Breast epithelium (tissue), 4 donors: ENCODE results near the gene SLC30A3. TPM values are rescaled to one million over a fixed set of nuclear protein-coding genes. Genes with fewer than 3 reads are reported as not detected.

ENCODE experiments used
- DNase-seq, 2 donors: peaks; one replicate each; pipeline ENCODE4 v3.0.0-alpha.2; 2019; ENCODE audit warnings: low spot score in 2 of 2
- H3K27ac ChIP-seq, 2 donors: fragments of 200-600 bp; sonication (generic) in 1 of 2; one replicate each; pipeline ENCODE4 v1.5.1; 2016 to 2019; ENCODE audit warnings: mild to moderate bottlenecking in 1 of 2
- H3K27me3 ChIP-seq, 2 donors: fragments of 200-600 bp; sonication (generic) in 1 of 2; one replicate each; pipeline versions ENCODE4 v1.5.1 to v1.6.0; 2017 to 2019; ENCODE audit warnings: control low read depth in 1 of 2, mild to moderate bottlenecking in 1 of 2
- H3K36me3 ChIP-seq: fragments of 200-600 bp; one replicate; pipeline ENCODE4 v1.5.1; 2019
- H3K4me1 ChIP-seq, 2 donors: fragments of 200-600 bp; sonication (generic); one replicate each; pipeline ENCODE4 v1.5.1; 2016 to 2019; ENCODE audit warnings: control low read depth in 1 of 2
- H3K4me3 ChIP-seq, 3 donors: fragments of 200-600 bp; sonication (generic); 1 replicate in 2 of 3; 2 replicates in 1 of 3; pipeline ENCODE4 v1.5.1; 2016 to 2019; ENCODE audit warnings: mild to moderate bottlenecking in 3 of 3, moderate library complexity in 2 of 3
- H3K9me3 ChIP-seq, 2 donors: fragments of 200-600 bp; sonication (generic) in 1 of 2; one replicate each; pipeline ENCODE4 v1.5.1; 2016 to 2019; ENCODE audit warnings: control low read depth in 1 of 2
- POLR2A ChIP-seq: fragments of 450-650 bp; IDR thresholded peaks from one replicate; pipeline ENCODE4 v1.6.1; 2016; ENCODE audit warnings: antibody characterized with exemption, mild to moderate bottlenecking, moderate library complexity
- POLR2AphosphoS5 ChIP-seq, 3 donors: sonication (generic); formaldehyde crosslinking; IDR thresholded peaks; one replicate each; pipeline ENCODE4 v1.6.1; 2017; ENCODE audit warnings: antibody characterized with exemption in 3 of 3
- intact Hi-C: fragments of 100-400 bp; cut with DNase I; formaldehyde crosslinking; loops from one replicate; pipeline ENCODE4 v1.15.1; 2023; ENCODE audit warnings: low total_unique reads
- total RNA-seq, 3 donors: library from RNA; depleted of rRNA; stranded (reverse); fragments of >200 nt; gene quantifications; one replicate each; pipeline ENCODE4 v1.1.0, GENCODE V29; 2016
- TF ChIP-seq, protein P1 (sequence below), 3 donors: fragments of 450-650 bp; IDR thresholded peaks; one replicate each; pipeline ENCODE4 v1.5.1; 2016 to 2017; ENCODE audit warnings: antibody characterized with exemption in 3 of 3, mild to moderate bottlenecking in 3 of 3, moderate library complexity in 3 of 3

Gene SLC30A3
- total RNA-seq, 3 donors from 2014 or later = 0.33 TPM; not detected in 2

DNA sequence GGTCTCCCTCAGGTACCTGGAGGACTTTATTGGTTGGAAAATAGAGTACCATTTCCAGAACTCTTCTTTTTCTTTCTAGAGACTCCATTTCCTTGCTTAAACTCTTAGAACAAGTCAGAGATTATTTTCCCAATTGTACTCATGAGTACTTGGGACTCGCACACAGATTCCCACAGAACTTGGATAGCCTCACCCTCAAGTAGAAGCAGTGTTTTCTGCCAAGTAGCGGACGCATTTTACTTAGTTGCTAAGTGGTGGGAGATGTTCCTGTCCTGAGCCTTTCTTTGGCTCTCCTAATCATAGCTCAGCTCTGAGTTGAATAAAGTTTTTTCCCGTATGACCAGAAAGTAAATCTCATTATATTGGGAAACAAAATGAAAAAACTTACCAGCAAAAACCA is 17.2 kb downstream of the SLC30A3 start:
- peaks cover 0 to 6% of the 10 kb centered on the region in 2 donors for H3K27me3 ChIP-seq
- no peaks in the 10 kb centered on the region for H3K4me1 ChIP-seq
- no peak for DNase-seq
- H3K9me3 ChIP-seq = no peaks in the 10 kb centered on the region
- peaks cover 7% of the 10 kb centered on the region for H3K36me3 ChIP-seq
- intact Hi-C loops = no loop called here
- no peak overlapping the region for H3K27ac ChIP-seq
- H3K4me3 ChIP-seq = no peak overlapping the region
- TF ChIP-seq POLR2AphosphoS5 (IDR thresholded peaks at IDR 0.05) (no peak), POLR2A (no peak)
- TF ChIP-seq, protein P1, sequence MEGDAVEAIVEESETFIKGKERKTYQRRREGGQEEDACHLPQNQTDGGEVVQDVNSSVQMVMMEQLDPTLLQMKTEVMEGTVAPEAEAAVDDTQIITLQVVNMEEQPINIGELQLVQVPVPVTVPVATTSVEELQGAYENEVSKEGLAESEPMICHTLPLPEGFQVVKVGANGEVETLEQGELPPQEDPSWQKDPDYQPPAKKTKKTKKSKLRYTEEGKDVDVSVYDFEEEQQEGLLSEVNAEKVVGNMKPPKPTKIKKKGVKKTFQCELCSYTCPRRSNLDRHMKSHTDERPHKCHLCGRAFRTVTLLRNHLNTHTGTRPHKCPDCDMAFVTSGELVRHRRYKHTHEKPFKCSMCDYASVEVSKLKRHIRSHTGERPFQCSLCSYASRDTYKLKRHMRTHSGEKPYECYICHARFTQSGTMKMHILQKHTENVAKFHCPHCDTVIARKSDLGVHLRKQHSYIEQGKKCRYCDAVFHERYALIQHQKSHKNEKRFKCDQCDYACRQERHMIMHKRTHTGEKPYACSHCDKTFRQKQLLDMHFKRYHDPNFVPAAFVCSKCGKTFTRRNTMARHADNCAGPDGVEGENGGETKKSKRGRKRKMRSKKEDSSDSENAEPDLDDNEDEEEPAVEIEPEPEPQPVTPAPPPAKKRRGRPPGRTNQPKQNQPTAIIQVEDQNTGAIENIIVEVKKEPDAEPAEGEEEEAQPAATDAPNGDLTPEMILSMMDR (IDR thresholded peaks at IDR 0.05) = no peak

DNA sequence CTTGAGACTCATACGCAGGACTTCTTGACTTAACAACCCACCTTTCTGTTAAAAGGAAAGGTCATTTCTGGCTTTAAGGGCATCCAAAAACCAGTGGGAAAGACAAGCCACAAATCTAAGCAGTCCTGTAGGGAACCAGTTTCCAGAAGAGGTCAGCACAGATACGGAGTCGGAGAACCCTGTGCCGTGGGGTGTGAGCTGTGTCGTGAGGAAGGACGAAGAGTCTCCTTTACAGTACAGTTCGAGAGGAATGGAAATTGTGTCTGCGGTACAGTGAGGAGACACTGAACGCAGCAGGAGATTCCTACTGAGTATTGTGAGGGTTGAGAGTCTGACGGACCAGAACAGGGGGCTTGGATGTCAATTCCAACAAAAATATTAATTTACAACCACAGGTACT is 17.7 kb downstream of the SLC30A3 start:
- TF ChIP-seq POLR2A (no peak), POLR2AphosphoS5 (IDR thresholded peaks at IDR 0.05) (no peak)
- TF ChIP-seq, protein P1 (IDR thresholded peaks at IDR 0.05) = no peak
- H3K27ac ChIP-seq = no peak overlapping the region
- no peaks in the 10 kb centered on the region for H3K4me1 ChIP-seq
- peaks cover 7% of the 10 kb centered on the region for H3K36me3 ChIP-seq
- no peak overlapping the region for H3K4me3 ChIP-seq
- intact Hi-C loops = no loop called here
- H3K27me3 ChIP-seq = peaks cover 0 to under 1% of the 10 kb centered on the region in 2 donors
- DNase-seq = no peak
- H3K9me3 ChIP-seq = no peaks in the 10 kb centered on the region

DNA sequence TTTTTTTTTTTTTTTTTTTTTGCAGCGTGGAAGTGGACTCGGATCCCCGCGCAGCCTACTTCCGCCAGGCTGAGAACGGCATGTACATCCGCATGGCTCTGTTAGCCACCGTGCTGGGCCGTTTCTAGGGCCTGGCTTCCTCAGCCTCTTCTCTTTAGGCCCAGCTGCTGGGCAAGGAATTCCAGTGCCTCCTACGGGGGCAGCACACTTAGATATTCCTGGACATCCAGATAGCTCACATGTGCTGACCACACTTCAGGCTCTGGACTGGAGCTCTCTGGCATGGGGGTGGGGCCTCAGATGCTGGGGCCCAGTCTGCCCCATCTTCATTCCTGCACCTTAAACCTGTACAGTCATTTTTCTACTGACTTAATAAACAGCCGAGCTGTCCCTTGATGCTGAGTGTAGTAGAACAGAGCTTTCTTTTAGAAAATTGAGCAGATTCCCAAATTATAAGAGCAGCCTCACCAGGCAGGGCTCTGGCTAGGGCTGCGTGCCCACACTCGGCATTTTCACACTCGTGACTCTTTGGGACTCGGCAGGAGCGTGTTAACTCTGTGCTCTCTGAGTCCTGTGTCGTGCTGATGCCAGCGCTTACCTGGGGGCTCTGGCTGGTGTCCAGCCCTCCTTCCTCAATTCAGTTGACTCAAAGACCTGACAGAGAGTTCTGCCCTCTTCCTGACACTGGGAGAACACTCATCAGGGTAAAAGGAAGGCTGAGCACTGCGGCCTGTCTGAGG is 19.3 kb downstream of the SLC30A3 start:
- H3K36me3 ChIP-seq = peaks cover 16% of the 10 kb centered on the region
- intact Hi-C loops = no loop called here

DNA sequence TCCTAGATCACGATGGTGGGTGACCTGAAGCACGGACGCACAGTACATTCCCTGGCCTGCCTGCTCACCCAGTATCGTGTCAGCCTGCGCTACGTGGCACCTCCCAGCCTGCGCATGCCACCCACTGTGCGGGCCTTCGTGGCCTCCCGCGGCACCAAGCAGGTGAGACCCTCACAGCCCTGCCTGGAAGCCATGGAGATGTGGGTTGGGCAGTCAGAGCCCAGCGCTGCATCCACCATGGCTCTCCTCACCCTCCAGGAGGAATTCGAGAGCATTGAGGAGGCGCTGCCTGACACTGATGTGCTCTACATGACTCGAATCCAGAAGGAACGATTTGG is 20.3 kb downstream of the SLC30A3 start:
- intact Hi-C loops = no loop called here
- H3K36me3 ChIP-seq = peaks cover 20% of the 10 kb centered on the region

More for the DNA sequence above, 19.3 kb downstream of the SLC30A3 start:
- no peaks in the 10 kb centered on the region for H3K9me3 ChIP-seq
- TF ChIP-seq POLR2A (no peak), POLR2AphosphoS5 (IDR thresholded peaks at IDR 0.05) (no peak)
- TF ChIP-seq, protein P1 (IDR thresholded peaks at IDR 0.05) = no peak
- no peaks in the 10 kb centered on the region for H3K4me1 ChIP-seq
- no peak overlapping the region for H3K4me3 ChIP-seq
- no peak overlapping the region for H3K27ac ChIP-seq
- DNase-seq = no peak
- no peaks in the 10 kb centered on the region for H3K27me3 ChIP-seq

More for the DNA sequence above, 20.3 kb downstream of the SLC30A3 start:
- no peak for TF ChIP-seq POLR2A
- TF ChIP-seq POLR2AphosphoS5 (IDR thresholded peaks at IDR 0.05) = no peak
- TF ChIP-seq, protein P1 (IDR thresholded peaks at IDR 0.05) = no peak
- no peak for DNase-seq
- no peaks in the 10 kb centered on the region for H3K27me3 ChIP-seq
- no peak overlapping the region for H3K27ac ChIP-seq
- no peaks in the 10 kb centered on the region for H3K4me1 ChIP-seq
- H3K4me3 ChIP-seq = no peak overlapping the region
- no peaks in the 10 kb centered on the region for H3K9me3 ChIP-seq
